Prostate gland (tissue), 2 donors: Measurements from ENCODE around the gene AIMP1. TPM values are rescaled to one million over a fixed set of nuclear protein-coding genes. Genes with fewer than 3 reads are reported as not detected.

ENCODE experiments used
- DNase-seq: peaks from one replicate; pipeline ENCODE4 v3.0.0-alpha.2; 2019; ENCODE audit warnings: low spot score
- H3K27ac ChIP-seq, 2 donors: fragments of 200-600 bp; sonication (generic); 2 replicates each; pipeline ENCODE4 v1.5.1; 2017 to 2019
- H3K27me3 ChIP-seq: fragments of 200-600 bp; sonication (generic); replicated peaks from 2 replicates; pipeline ENCODE4 v1.5.1; 2019; ENCODE audit not compliant: insufficient read depth
- H3K36me3 ChIP-seq, 2 donors: fragments of 200-600 bp; sonication (generic); 1 replicate in 1 of 2; 2 replicates in 1 of 2; pipeline versions ENCODE4 v1.5.1 to v1.8.1; 2017 to 2019
- H3K4me1 ChIP-seq: fragments of 200-600 bp; sonication (generic); replicated peaks from 2 replicates; pipeline ENCODE4 v1.5.1; 2019
- H3K4me3 ChIP-seq, 2 donors: fragments of 200-600 bp; sonication (generic); 2 replicates each; pipeline ENCODE4 v1.5.1; 2017 to 2019
- H3K9me3 ChIP-seq: fragments of 200-600 bp; sonication (generic); 2 replicates; pipeline ENCODE4 v1.5.1; 2017
- CTCF ChIP-seq, 4 experiments: fragments of 200-600 bp in 2 of 4; fragments of 450-650 bp in 2 of 4; sonication (generic) in 2 of 4; IDR thresholded peaks; 1 replicate in 3 of 4; 2 replicates in 1 of 4; pipeline ENCODE4 v1.5.1; 2016 to 2019; ENCODE audit warnings: antibody characterized with exemption in 4 of 4, mild to moderate bottlenecking in 2 of 4, moderate library complexity in 2 of 4
- POLR2A ChIP-seq: fragments of 450-650 bp; IDR thresholded peaks from one replicate; pipeline ENCODE4 v1.6.1; 2016; ENCODE audit warnings: antibody characterized with exemption, mild to moderate bottlenecking
- POLR2AphosphoS5 ChIP-seq: sonication (generic); formaldehyde crosslinking; IDR thresholded peaks from one replicate; pipeline ENCODE4 v1.6.1; 2017; ENCODE audit warnings: antibody characterized with exemption
- WGBS: methylation state at CpG from one replicate; pipeline ENCODE4 v1.1.5; 2018; 5-methylcytosine and 5-hydroxymethylcytosine counted together
- intact Hi-C: fragments of 100-400 bp; cut with DNase I; formaldehyde crosslinking; loops from one replicate; pipeline ENCODE4 v1.14.2; 2022
- total RNA-seq, 2 donors: library from RNA; depleted of rRNA; stranded (reverse); fragments of >200 nt; gene quantifications; one replicate each; pipeline ENCODE4 v1.1.0, GENCODE V29; 2016

The AIMP1 gene
- total RNA-seq, 2 donors from 2014 or later: 20.5 to 32.4 TPM

GRCh38 chr4:106277140-106277675 is 39.1 kb upstream of the AIMP1 start:
- WGBS: 59% methylated on average over 1 of the region's 1 CpG
- TF ChIP-seq POLR2AphosphoS5 (no peak), POLR2A (no peak)
- Histone ChIP-seq H3K4me1 (no peaks in the 10 kb centered on the region), H3K36me3 (no peaks in the 10 kb centered on the region), H3K9me3 (no peaks in the 10 kb centered on the region), H3K27me3 (no peaks in the 10 kb centered on the region), H3K27ac (no peak overlapping the region), H3K4me3 (no peak overlapping the region)
- DNase-seq: no peak
- intact Hi-C loops: no loop called here

- no peaks in the 10 kb centered on the region for H3K36me3 ChIP-seq
- no peaks in the 10 kb centered on the region for H3K9me3 ChIP-seq
- TF ChIP-seq POLR2AphosphoS5 (no peak), POLR2A (no peak), CTCF (IDR thresholded peaks at IDR 0.05) (no peak)
- no peaks in the 10 kb centered on the region for H3K27me3 ChIP-seq
- WGBS: 71% methylated on average over 3 of the region's 3 CpGs
- no peak overlapping the region for H3K4me3 ChIP-seq
- no peak for DNase-seq
- intact Hi-C loops: no loop called here
- no peak overlapping the region for H3K27ac ChIP-seq
- no peaks in the 10 kb centered on the region for H3K4me1 ChIP-seq
Observed at GRCh38 chr4:106284227-106284626, 32.1 kb upstream of the AIMP1 start.

- Histone ChIP-seq H3K36me3 (no peaks in the 10 kb centered on the region), H3K4me3 (no peak overlapping the region), H3K4me1 (no peaks in the 10 kb centered on the region), H3K9me3 (no peaks in the 10 kb centered on the region), H3K27me3 (no peaks in the 10 kb centered on the region), H3K27ac (no peak overlapping the region)
- 98% methylated on average over 8 of the region's 8 CpGs for WGBS
- TF ChIP-seq CTCF (IDR thresholded peaks at IDR 0.05) (no peak), POLR2AphosphoS5 (no peak), POLR2A (no peak)
- DNase-seq: no peak
- intact Hi-C loops: no loop called here
Observed at GRCh38 chr4:106286611-106287010, 29.7 kb upstream of the AIMP1 start.

- no peak for DNase-seq
- Histone ChIP-seq H3K27me3 (no peaks in the 10 kb centered on the region), H3K4me3 (no peak overlapping the region), H3K4me1 (no peaks in the 10 kb centered on the region), H3K36me3 (no peaks in the 10 kb centered on the region), H3K9me3 (no peaks in the 10 kb centered on the region), H3K27ac (no peak overlapping the region)
- TF ChIP-seq POLR2A: no peak
- TF ChIP-seq POLR2AphosphoS5: no peak
- no peak for TF ChIP-seq CTCF (IDR thresholded peaks at IDR 0.05)
- intact Hi-C loops: no loop called here
Observed at GRCh38 chr4:106287353-106287969, 28.9 kb upstream of the AIMP1 start.

- Histone ChIP-seq H3K36me3 (peaks cover 0 to 3% of the 10 kb centered on the region in 2 donors), H3K9me3 (no peaks in the 10 kb centered on the region), H3K27ac (no peak overlapping the region), H3K4me1 (no peaks in the 10 kb centered on the region), H3K27me3 (no peaks in the 10 kb centered on the region), H3K4me3 (no peak overlapping the region)
- intact Hi-C loops: no loop called here
- DNase-seq: no peak
- WGBS: 94% methylated on average over 2 of the region's 2 CpGs
- TF ChIP-seq CTCF (IDR thresholded peaks at IDR 0.05) (no peak), POLR2AphosphoS5 (no peak), POLR2A (no peak)
Observed at GRCh38 chr4:106289737-106290136, 26.6 kb upstream of the AIMP1 start.
